Stimulated activated memory B cell treated with anti-CD40 and anti-IgM and Interleukin-4, amounts not matched to agents 10 μg/mL and 1 μg/mL and 100 μg/mL, for 72 hours (primary cell): ENCODE data around the gene HHLA2.
"Not testable (repeated sequence)": the region's sequence is repeated elsewhere in the genome, so short reads cannot be mapped to it uniquely, and the experiment has no call there.

Experiments used
- ATAC-seq: fragments of 150-1000 bp; cut with Tn5 transposase; 2 replicates; pipeline ENCODE4 v1.10.0; 2021
- H3K27ac Mint-ChIP-seq: one replicate; pipeline ENCODE4 v1.8.0; 2022; ENCODE audit warnings: mild to moderate bottlenecking, mixed read lengths
- H3K27me3 Mint-ChIP-seq: one replicate; pipeline ENCODE4 v1.8.0; 2022; ENCODE audit warnings: mixed read lengths
- H3K36me3 Mint-ChIP-seq: one replicate; pipeline ENCODE4 v1.8.0; 2022; ENCODE audit warnings: mixed read lengths
- H3K4me1 Mint-ChIP-seq: one replicate; pipeline ENCODE4 v1.8.0; 2022; ENCODE audit warnings: mixed read lengths
- H3K4me3 Mint-ChIP-seq: one replicate; pipeline ENCODE4 v1.8.0; 2022; ENCODE audit warnings: mild to moderate bottlenecking, moderate library complexity, mixed read lengths
- H3K9me3 Mint-ChIP-seq: one replicate; pipeline ENCODE4 v1.8.0; 2022; ENCODE audit warnings: mixed read lengths

The HHLA2 gene, protein sequence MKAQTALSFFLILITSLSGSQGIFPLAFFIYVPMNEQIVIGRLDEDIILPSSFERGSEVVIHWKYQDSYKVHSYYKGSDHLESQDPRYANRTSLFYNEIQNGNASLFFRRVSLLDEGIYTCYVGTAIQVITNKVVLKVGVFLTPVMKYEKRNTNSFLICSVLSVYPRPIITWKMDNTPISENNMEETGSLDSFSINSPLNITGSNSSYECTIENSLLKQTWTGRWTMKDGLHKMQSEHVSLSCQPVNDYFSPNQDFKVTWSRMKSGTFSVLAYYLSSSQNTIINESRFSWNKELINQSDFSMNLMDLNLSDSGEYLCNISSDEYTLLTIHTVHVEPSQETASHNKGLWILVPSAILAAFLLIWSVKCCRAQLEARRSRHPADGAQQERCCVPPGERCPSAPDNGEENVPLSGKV

DNA sequence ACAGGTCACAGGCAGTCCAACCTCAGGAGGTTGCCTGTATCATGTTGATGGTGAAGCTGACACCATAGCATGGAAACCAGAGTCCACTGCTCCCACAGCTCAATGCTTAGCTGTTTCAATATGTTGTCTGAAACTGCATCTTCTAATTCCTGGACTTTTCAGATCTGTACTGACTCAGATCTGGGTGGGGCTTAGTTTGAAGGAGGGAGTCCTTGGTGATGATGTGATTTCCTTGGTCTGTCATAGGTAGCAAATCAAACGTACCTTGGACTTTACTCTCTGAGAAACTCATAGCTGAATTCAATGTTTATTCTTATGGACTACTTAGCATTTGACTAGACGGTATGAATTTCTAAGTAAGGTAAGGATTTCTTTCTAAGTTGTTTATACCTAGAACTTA is at the start of gene HHLA2:
HHLA2 (plus strand) TSS at position 310 of the 400 bp plus-strand sequence. CDS start 55,266 bp downstream, outside the sequence.
- peak; percentile 59 for ATAC-seq

DNA sequence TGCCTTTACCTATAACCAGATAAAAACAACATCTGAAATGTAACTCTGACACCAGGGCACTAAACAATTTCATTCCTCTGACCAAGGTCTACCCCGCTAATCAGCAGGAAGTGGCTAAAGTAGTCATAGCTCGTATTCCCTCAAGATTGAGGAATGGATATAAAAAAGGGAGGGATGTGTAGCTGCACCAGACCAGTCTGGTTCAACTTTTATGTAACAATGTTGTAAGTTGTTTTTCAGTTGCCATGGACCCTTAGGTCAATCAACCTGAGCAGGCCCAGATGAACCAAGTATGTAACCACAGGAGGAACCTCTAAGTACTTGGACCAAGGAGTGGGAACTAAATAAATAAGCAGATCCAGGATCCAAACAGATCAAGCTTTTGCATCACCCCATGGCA is 45.7 kb upstream of the HHLA2 start:
- H3K27ac Mint-ChIP-seq = no peak overlapping the region
- H3K4me3 Mint-ChIP-seq = no peak overlapping the region
- ATAC-seq = no peak
- H3K36me3 Mint-ChIP-seq = no peaks in the 10 kb centered on the region
- H3K9me3 Mint-ChIP-seq = no peaks in the 10 kb centered on the region
- no peaks in the 10 kb centered on the region for H3K4me1 Mint-ChIP-seq
- H3K27me3 Mint-ChIP-seq = no peaks in the 10 kb centered on the region

More for the DNA sequence above, at the start of gene HHLA2:
- Mint-ChIP-seq H3K27ac (peak within 1 kb of the TSS; percentile 87), H3K36me3 (no peaks in the 10 kb centered on the region), H3K27me3 (no peaks in the 10 kb centered on the region), H3K9me3 (no peaks in the 10 kb centered on the region), H3K4me3 (no peak within 1 kb of the TSS), H3K4me1 (peaks cover 57% of the 10 kb centered on the region)

DNA sequence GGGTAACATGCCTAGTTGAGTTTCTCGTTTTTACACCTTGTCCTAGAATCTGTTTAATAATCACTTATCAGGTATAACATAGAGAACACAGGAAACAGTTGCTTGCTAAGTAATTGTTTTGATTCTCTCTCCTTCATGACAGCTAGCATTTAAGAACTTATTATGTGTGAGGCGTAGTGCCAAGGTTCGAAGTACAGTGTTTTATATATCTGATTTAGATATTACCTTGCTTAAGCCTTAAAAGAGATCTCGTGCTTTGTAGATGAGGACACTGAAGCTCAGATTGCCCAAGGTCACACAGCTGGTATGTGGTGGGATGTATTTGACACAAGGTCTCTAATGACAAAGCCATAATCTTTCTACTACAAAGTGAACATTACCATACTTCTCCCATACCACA is 45.1 kb upstream of the HHLA2 start:
- ATAC-seq = no peak
- Mint-ChIP-seq H3K9me3 (no peaks in the 10 kb centered on the region), H3K27me3 (no peaks in the 10 kb centered on the region), H3K36me3 (no peaks in the 10 kb centered on the region), H3K4me1 (no peaks in the 10 kb centered on the region), H3K4me3 (no peak overlapping the region), H3K27ac (no peak overlapping the region)

DNA sequence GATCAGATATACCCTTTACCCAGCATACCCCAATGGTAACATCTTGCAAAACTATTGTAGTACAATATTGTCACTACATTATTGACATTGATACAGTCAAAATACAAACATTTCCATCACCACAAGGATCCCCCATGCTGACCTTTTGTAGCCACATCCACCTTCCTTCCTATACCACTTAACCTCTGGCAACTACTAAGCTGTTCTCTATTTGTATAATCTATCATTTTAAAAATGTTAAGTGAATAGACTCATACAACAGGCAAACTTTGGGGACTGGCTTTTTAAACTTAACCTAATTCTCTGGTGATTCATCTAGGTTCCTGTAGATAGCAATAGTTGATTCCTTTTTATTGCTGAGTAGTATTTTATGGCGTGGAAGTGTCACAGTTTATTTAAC is 44.5 kb upstream of the HHLA2 start:
- Mint-ChIP-seq H3K4me1 (no peaks in the 10 kb centered on the region), H3K36me3 (no peaks in the 10 kb centered on the region), H3K4me3 (no peak overlapping the region), H3K27ac (no peak overlapping the region), H3K9me3 (no peaks in the 10 kb centered on the region), H3K27me3 (no peaks in the 10 kb centered on the region)
- ATAC-seq = no peak

DNA sequence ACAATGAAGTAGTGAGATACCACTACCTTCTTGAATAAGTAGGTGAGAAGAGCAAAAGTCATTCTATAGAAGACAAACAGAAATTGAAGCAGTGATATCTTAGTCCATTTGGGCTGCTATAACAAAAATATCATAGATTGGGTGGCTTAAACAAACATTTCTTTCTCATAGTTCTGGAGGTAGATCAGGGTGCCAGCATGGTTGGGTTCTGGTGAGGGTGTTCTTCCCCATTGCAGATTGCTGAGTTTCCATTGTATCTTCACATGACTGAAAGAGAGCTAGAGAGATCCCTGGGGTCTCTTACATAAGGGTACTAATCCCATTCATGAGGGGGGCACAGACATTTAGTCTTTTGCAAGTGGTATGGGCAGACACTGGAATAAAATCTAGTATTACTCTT is 41.2 kb upstream of the HHLA2 start:
- Mint-ChIP-seq H3K27ac (no peak overlapping the region), H3K36me3 (no peaks in the 10 kb centered on the region), H3K27me3 (no peaks in the 10 kb centered on the region), H3K4me3 (no peak overlapping the region), H3K9me3 (no peaks in the 10 kb centered on the region), H3K4me1 (no peaks in the 10 kb centered on the region)
- ATAC-seq = no peak

DNA sequence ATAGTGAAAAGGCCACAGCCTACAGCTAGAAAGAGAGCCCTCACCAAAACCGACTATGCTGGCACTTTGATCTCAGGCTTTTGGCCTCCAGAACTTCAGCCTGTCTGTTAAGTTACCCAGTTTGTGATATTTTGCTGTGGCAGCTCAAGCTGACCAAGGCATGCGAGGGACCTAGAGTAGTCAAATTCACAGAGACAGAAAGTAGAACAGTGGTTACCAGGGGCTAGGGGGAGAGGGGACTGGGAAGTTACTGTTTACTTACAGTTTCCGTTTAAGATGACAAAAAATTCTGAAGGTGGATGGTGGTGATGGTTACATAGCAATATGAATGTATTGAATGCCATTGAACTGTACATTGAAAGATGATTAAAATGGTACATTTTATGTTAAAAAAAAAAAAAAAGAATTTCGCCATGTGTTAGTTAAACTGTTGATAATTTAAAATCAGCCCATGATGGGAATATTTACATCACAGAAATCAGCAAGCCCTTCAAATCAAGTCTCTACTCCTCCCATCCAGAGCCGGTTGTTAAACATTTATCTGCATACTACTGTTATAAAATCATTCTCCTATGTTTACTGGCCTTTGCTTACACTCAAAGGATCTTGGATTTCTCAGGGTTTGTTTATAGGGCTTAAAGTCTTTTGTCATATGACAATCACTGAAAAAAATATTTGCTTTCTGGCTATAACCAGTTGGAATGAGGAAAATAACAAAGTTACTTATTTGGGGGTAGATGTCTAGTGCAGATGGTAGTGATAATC is 31.6 kb upstream of the HHLA2 start:
- H3K27me3 Mint-ChIP-seq, ATAC-seq, H3K36me3 Mint-ChIP-seq, H3K4me3 Mint-ChIP-seq, H3K27ac Mint-ChIP-seq, H3K4me1 Mint-ChIP-seq: not testable (repeated sequence)
- peaks cover 12% of the 10 kb centered on the region for H3K9me3 Mint-ChIP-seq

DNA sequence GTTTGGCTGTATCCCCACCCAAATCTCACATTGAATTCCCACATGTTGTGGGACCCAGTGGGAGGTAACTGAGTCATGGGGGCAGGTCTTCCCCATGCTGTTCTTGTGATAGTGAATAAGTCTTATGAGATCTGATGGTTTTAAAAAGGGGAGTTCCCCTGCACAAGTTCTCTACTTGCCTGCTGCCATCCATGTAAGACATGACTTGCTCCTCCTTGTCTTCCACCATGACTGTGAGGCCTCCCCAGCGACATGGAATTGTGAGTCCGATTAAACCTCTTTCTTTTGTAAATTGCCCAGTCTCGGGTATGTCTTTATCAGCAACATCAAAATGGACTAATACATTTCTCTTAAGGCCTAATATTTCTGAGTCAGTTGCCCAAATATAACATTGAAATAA is 28.1 kb upstream of the HHLA2 start:
- H3K27me3 Mint-ChIP-seq, H3K4me3 Mint-ChIP-seq, H3K36me3 Mint-ChIP-seq, ATAC-seq, H3K27ac Mint-ChIP-seq, H3K4me1 Mint-ChIP-seq: not testable (repeated sequence)
- H3K9me3 Mint-ChIP-seq = peaks cover 12% of the 10 kb centered on the region

DNA sequence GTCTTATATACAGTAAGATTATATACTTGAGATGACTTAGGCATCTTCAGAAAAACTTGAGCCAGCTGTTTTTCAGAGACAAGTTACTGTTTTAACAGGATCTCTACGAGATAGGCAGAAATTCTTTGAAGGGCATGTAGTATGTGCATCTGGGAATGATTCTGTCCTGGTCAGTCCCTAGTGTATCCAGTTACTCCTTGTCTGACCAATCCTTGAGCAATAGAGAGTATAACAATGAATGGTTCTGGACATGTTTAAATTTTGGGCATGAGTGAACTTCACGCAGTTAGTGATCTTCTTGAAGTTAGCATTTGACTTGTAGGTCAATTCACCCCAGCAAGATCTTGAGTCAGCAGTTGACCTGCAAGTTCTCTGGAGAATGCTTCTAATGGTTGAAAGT is 24.7 kb upstream of the HHLA2 start:
- ATAC-seq = no peak
- Mint-ChIP-seq H3K4me3 (no peak overlapping the region), H3K4me1 (no peaks in the 10 kb centered on the region), H3K27ac (no peak overlapping the region), H3K36me3 (no peaks in the 10 kb centered on the region), H3K27me3 (no peaks in the 10 kb centered on the region), H3K9me3 (peaks cover 15% of the 10 kb centered on the region)

DNA sequence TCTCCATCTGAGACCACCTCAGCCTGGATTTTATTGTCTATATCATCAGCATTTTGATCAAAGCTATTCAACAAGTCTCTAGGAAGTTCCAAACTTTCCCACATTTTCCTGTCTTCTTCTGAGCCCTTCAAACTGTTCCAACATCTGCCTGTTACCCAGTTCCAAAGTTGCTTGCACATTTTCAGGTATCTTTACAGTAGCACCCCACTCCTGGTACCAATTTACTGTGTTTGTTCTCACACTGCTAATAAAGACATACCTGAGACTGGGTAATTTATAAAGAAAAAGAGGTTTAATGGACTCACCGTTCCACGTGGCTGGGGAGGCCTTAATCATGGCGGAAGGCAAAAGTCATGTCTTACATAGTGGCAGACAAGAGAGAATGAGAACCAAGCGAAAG is 17.3 kb upstream of the HHLA2 start:
- H3K4me1 Mint-ChIP-seq, ATAC-seq, H3K27ac Mint-ChIP-seq, H3K27me3 Mint-ChIP-seq, H3K4me3 Mint-ChIP-seq: not testable (repeated sequence)
- Mint-ChIP-seq H3K36me3 (peaks cover 10% of the 10 kb centered on the region), H3K9me3 (peaks cover 12% of the 10 kb centered on the region)

DNA sequence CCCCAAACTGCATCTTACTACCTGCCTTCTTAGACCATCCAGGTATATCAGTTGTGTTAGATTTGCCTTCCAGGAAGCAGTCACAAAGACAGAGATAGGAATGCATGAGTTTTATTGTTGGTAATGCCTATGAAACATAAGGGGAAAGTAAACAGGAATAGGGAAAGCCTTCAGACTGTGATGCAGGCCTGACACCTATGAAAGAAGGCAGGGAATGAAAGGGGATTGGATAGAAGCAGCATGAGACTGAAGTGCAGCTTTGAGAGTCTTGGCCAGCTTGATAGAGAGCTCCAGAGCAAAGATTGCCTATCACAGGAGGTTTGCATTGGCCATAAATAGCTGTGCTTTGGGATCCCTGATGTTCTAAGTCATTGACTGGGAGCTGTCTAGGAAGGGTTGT is 15.9 kb upstream of the HHLA2 start:
- H3K27ac Mint-ChIP-seq = no peak overlapping the region
- peaks cover 9% of the 10 kb centered on the region for H3K9me3 Mint-ChIP-seq
- H3K4me3 Mint-ChIP-seq = no peak overlapping the region
- ATAC-seq = no peak
- no peaks in the 10 kb centered on the region for H3K27me3 Mint-ChIP-seq
- peaks cover 10% of the 10 kb centered on the region for H3K36me3 Mint-ChIP-seq
- peaks cover 12% of the 10 kb centered on the region for H3K4me1 Mint-ChIP-seq

DNA sequence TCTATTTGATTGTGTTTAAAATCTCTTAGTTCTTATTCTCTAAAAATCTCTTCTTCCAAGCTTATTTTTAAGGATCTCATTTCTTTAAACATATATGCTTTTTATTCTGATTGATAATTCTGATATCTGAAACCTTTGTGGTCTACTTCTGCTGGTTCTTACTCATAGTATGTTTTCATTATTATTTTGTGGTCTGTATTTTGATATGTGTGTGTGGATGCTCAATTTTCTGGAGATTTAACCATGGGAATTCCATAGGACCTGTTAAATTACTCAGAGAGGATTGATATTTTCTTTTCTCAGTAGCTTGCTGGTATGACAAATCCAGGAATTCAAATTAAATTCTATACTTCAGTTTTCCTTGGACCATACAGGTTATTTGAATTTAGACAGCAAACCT is 14.7 kb upstream of the HHLA2 start:
- peaks cover 9% of the 10 kb centered on the region for H3K9me3 Mint-ChIP-seq

DNA sequence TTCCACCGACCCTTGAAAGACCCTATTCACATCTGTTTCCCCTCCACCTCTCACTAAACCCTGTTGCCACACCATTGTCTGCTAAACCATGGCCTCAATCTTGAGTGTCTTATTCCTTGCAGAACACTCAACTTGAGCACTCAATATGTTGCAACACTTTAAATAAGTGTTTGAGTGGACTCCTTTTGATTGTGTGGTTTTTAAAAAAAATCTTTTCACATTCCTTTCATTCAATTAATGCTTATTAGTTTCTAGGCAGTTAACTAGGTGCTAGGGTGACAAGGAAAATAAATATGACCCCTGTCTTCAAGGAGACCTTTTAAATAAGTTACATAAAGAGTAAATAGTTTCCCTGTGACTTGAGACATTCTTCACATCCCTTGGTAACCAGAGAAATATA is 13.3 kb upstream of the HHLA2 start:
- H3K4me1 Mint-ChIP-seq = peaks cover 25% of the 10 kb centered on the region
- no peak for ATAC-seq
- H3K9me3 Mint-ChIP-seq = peaks cover 9% of the 10 kb centered on the region
- H3K36me3 Mint-ChIP-seq = peaks cover 10% of the 10 kb centered on the region
- H3K4me3 Mint-ChIP-seq = no peak overlapping the region
- H3K27ac Mint-ChIP-seq = no peak overlapping the region
- H3K27me3 Mint-ChIP-seq = no peaks in the 10 kb centered on the region

More for the DNA sequence above, 14.7 kb upstream of the HHLA2 start:
- peaks cover 12% of the 10 kb centered on the region for H3K4me1 Mint-ChIP-seq
- no peak overlapping the region for H3K4me3 Mint-ChIP-seq
- H3K27ac Mint-ChIP-seq = no peak overlapping the region
- H3K36me3 Mint-ChIP-seq = peaks cover 10% of the 10 kb centered on the region
- no peaks in the 10 kb centered on the region for H3K27me3 Mint-ChIP-seq
- no peak for ATAC-seq

DNA sequence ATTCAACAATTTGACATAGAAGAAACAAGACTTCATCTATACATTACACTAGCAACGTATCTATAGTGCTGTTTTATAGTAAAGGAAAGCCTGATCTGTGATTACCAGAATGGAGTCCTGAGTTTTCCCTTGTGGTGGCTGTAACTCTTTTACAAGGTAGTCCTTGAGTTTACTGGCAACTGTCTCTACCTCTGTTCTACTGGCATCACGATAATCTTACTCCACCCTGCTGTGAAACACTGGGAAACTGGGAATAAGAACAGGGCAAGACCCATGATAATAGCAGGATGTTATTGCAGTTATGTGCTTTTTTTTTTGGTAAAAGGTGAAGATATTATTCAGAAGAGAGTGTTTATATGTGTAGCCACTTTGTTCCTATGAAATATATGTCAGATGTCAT is 12.4 kb upstream of the HHLA2 start:
- H3K36me3 Mint-ChIP-seq = peaks cover 7% of the 10 kb centered on the region
- no peaks in the 10 kb centered on the region for H3K27me3 Mint-ChIP-seq
- no peak overlapping the region for H3K4me3 Mint-ChIP-seq
- no peak overlapping the region for H3K27ac Mint-ChIP-seq
- peaks cover 27% of the 10 kb centered on the region for H3K4me1 Mint-ChIP-seq
- ATAC-seq = no peak
- H3K9me3 Mint-ChIP-seq = peaks cover 6% of the 10 kb centered on the region

DNA sequence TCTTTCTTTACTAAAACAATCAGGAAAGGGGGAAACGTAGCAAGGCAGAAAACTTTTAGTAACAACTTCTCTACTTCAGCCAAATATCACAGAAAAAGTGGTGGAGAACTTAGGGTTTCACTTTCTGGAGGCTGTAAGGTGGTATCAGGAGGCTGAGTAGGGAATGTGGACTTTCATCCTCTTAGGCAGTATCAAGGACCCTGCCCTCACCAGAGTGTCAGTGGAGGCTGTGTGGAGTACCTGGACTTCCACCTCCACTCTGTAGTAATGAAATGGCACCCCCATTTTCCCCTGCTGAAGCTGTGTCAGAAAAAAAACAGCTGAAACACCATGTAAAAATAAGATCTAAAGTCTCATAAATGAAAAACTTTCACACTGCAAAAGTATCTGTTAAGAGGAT is 11.2 kb upstream of the HHLA2 start:
- H3K4me1 Mint-ChIP-seq = peaks cover 27% of the 10 kb centered on the region
- no peaks in the 10 kb centered on the region for H3K27me3 Mint-ChIP-seq
- no peak overlapping the region for H3K4me3 Mint-ChIP-seq
- H3K36me3 Mint-ChIP-seq = no peaks in the 10 kb centered on the region
- no peak for ATAC-seq
- peak overlapping the region; percentile 67 for H3K27ac Mint-ChIP-seq
- peaks cover 4% of the 10 kb centered on the region for H3K9me3 Mint-ChIP-seq

DNA sequence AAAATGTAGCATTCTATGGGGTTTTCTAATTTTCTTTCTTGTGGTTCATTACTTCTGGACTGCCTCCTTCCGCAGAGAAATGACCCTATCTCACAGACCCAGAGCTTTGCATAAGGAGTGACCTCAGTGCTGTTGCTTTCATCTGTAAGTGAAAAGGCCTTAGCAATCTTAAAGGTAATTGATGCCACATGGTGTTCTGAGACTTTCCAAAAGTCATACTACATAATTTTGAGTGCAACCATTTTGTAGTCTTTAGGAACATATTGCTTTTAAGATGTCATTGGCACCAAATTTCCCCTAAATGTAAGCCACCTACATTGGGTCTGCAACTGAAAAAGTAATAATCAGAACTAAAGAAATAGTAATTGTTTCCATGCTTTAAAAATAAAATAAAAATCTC is 9.2 kb upstream of the HHLA2 start:
- H3K4me1 Mint-ChIP-seq = peaks cover 33% of the 10 kb centered on the region
- no peak overlapping the region for H3K4me3 Mint-ChIP-seq
- peak overlapping the region; percentile 80 for H3K27ac Mint-ChIP-seq
- H3K27me3 Mint-ChIP-seq = no peaks in the 10 kb centered on the region
- no peaks in the 10 kb centered on the region for H3K36me3 Mint-ChIP-seq
- H3K9me3 Mint-ChIP-seq = no peaks in the 10 kb centered on the region
- peak; percentile 80 for ATAC-seq

DNA sequence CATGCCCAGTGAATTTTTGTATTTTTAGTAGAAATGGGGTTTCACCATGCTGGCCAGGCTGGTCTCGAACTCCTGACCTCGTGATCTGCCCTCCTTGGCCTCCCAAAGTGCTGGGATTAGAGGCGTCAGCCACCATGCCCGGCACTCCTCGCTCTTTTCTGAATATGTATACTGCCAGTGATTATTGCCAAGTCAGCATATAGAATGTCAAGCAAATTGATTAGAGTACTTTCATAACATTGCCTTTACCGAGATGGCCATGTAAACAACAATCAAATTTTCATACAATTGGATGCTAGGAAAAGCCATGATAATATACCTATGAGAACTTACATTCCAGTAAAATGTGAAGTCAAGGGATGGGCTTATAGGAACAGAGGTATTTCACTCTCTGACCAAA is 8.2 kb upstream of the HHLA2 start:
- not testable (repeated sequence) for H3K27me3 Mint-ChIP-seq, H3K36me3 Mint-ChIP-seq, H3K9me3 Mint-ChIP-seq, H3K4me3 Mint-ChIP-seq, ATAC-seq
- Mint-ChIP-seq H3K27ac (peak overlapping the region; percentile 80), H3K4me1 (peaks cover 43% of the 10 kb centered on the region)
